ENCODE results near the gene TDRD9.

Gene TDRD9

GRCh38 chr14:104091927-104092771 lies 163.9 kb downstream of the TDRD9 start:
- no peak for DNase-seq (ENCODE audit: low read depth in 2 of 2)

DNA sequence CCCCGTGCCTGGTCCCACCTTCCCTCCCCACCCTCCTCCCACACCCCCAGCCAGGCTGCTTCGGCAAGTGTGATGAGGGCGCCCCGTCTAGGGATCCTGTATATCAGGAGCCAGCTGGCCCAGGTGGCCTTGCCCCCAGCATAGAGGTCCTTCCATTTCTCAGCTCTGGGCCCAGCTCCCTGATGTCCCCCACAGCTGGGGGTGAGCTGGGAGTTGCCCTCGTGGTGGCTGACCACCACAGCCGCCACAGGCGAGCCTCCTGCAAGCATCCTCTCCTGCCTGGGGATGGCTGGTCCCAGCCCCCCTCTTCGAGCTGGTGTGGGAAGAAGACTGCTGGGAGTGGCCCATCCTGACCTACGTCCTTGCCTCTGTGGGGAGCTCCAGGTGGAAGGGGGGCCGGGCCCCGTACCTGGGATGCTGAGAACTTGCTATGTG lies 164.7 kb downstream of the TDRD9 start:
- no peak for DNase-seq (ENCODE audit: low read depth in 2 of 2)

DNA sequence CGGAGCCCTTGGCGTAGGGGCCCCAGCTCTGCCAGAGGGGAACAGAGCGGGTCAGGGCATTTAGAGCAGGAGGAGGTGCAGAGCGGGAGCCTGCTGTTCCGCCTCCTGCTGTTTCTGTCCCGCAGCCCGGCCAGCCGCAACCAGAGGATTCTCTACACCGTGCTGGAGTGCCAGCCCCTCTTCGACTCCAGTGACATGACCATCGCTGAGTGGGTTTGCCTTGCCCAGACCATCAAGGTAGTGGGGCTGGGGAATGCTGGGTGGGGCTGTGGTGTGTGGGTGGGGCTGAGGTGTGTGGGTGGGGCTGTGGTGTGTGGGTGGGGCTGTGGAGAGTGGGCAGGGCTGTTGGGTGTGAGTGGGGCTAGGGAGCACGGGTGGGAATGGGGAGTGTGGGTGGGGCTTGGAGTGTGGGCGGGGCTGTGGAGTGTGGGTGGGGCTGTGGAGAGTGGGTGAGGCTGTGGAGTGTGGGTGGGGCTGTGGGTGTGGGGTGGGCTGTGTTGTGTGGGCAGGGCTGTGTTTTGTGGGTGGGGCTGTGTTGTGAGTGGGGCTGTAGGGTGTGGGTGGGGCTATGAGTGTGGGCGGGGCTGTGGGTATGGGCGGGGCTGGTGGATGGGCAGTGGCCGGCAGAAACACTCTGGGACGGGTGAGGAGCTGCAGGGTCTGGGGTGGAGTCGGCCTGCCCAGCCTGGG lies 165.3 kb downstream of the TDRD9 start:
- DNase-seq (ENCODE audit: low read depth in 2 of 2) = no peak

DNA sequence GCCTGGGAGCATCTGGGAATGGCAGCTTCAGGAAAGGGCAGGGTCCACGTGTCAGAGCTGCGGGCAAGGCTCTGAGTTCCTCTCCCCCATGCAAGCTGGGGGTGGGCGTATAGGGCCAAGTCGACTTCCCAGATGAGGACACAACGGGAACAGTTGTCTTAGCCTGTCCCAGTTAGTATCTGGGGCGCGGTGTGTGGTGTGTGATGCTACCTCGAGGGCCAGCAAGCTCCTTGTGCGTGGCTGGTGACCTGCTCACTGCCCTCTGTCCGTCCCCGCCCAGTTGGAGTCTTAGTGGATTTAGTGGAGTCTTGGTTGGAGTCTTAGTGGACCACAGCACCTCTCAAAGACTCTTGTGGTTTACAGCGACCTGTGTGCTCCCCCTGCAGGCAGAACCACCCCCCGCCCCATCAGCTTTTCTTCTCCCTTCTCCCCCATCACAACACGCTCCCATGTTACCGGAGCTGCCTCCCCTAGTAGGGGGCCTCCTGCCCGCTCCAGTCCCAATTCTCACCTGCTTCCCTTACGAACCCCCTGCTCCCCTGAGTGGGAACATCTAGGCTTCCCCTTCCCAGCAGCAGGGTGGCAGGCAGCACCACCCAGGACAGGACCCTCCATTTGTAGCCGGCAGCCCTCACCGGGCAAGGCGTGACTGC lies 165.9 kb downstream of the TDRD9 start:
- no peak for DNase-seq (ENCODE audit: low read depth in 2 of 2)

DNA sequence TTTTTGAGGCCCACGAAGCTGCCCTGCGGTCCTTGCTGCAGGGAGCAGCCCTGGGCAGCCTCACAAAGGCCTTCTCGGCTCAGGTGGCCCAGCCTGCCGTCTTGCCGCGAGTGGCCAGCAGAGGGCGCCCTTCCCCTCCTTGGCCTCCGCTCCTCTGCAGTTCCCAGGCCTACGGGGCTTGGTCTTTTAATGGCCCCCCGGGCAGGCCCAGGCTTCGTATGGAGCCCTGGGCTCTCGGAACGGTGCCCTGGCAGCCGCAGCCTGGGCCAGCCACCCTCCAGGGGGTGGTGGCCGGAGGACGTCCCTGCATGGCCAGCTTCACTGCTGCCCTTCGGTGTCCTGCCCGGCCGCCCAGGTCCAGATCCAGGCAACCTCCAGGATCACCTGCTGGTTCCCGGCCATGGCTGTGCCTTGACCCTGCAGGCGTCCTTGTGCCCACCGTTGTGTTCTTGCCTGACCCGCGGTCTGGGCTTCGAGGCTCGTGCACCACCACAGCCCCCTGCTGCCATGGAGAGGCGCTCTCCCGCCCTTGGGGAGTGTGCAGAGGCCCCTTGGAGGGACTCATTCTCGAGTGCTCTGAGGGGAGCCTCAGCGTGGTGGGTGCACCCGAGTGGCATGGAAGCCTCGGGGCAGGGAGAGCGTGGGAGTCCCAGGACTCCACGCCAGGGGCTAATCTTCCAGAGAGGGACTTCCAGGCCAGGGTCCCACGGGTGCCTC lies 166.6 kb downstream of the TDRD9 start:
- DNase-seq (ENCODE audit: low read depth in 2 of 2) = peak; percentile 41 to 56

DNA sequence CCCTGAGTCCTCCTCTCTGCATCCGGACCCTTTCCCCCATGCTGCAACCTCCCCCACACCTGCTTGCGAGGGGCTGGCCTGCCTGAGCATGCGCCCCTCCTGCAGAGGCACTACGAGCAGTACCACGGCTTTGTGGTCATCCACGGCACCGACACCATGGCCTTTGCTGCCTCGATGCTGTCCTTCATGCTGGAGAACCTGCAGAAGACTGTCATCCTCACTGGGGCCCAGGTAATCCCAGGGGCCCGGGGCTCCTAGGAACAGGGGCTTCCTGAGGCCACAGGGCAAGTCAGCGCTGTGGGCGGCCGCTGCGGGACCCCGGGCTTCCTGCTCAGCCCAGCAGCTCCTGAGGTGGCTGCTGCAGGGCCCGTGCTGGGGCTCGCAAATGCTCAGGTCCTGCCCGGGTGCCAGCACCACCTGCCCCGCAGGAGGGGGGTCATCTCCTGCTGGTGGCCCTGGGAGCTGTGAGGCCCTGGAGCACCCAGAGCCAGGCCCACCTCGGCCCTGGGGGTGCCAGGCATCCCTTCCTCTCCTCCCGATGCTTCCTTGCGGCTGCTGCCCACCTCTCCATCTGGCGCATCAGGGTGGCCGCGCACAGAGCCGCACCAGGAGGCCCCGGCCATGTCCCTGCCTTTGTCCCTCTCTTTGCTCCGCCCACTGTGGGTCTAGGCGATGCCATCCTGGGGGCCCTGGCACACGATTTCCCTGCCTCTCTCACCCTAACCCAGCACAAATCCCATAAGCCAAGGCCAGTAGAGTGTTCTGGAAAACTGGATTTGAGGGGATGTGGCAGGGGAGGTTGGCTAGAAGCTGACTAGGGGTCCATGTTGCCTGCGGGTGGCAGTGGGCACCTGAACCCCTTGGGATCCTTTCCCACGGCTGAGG lies 167.4 kb downstream of the TDRD9 start:
- DNase-seq (ENCODE audit: low read depth in 2 of 2) = no peak

- DNase-seq (ENCODE audit: low read depth in 2 of 2) = no peak
These were observed 168.1 kb downstream of the TDRD9 start for GRCh38 chr14:104096318-104096717.

- DNase-seq (ENCODE audit: low read depth in 2 of 2) = no peak
These were observed 168.8 kb downstream of the TDRD9 start for GRCh38 chr14:104096751-104097700.

DNA sequence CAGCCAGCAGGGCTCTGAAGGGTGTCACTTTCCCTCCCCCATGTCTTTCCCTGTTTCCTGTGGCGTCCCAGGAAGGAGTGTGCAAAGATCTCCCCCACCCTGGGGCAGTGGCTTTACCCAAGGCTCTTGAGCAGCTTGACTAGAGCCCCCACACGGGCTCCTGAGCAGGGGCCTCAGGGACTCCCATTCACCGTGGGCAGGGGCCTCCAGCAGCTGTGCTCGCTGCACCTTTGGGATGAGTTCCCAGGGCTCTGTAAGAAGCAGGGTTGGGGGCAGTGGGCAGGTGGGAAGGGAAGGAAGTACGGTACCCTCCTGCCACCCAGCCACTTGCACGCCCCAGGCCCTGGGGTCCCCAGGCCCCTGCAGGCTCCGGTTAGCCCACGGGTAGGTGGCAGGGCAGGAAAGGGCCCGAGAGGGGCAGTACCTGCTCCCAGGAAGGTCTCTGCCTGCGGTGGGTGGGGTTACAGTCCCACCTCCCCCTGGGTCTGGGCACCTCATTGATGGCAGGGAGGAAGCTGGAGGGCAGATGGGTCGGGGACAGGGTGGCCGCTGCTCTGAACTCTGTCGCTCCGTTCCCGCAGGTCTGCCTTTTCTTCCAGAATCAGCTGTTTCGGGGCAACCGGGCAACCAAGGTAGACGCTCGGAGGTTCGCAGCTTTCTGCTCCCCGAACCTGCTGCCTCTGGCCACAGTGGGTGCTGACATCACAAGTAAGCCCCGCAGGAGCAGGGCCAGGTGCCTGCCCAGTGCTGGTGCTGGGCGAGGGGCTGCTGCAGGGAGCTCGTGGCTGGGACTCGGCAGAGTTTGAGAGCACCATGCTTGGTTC lies 170.2 kb downstream of the TDRD9 start:
- no peak for DNase-seq (ENCODE audit: low read depth in 2 of 2)

DNA sequence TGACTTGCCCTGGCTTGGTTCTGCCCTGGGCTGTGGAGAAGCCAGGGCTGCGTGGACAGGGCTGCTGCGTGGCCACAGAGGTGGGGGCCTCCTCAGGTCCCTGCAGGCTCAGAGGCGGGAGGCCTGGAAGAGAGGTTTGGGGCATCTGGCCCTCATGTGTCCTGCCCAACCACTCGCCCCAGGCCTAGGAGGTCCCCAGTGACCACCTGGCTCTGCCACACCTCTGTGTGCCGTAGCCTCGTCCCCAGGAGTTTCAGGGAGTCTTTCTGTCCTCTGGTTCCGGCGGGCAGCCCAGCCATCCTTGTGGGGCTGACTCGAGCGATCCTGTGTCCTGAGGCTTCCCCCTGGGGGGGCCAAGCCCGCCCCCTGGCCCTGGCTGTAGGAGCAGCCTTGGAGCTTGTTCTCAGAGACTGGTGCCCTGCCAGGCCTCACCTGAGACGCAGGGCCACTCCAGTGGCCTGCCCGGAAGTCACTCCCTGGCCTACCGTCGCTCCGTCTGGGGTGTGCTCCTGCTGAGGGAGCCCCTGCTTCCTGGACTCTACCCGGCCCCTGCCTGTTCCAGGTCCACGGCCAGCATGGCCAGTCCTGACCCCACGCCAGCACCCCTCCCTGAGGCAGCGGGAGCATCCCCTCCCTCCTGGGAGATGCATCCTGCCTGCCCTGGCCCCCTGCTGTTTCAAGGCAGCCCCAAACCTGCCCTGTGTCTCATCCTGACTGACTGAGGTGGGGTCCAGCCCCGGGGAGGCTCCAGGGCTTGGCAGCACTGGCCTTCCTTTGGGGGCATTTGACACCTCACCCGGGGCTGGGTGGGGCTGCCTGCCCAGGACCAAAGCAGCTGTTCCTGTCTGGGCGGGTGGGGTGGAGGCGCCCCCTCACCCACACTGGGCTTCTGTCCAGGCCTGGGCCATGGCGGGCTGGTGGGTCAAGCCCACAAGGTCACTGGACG lies 171.1 kb downstream of the TDRD9 start:
- no peak for DNase-seq (ENCODE audit: low read depth in 2 of 2)

GRCh38 chr14:104100171-104101085 lies 172.2 kb downstream of the TDRD9 start:
- no peak for DNase-seq (ENCODE audit: low read depth in 2 of 2)

- DNase-seq (ENCODE audit: low read depth in 2 of 2) = no peak
These were observed 172.9 kb downstream of the TDRD9 start for GRCh38 chr14:104101086-104101621.

DNA sequence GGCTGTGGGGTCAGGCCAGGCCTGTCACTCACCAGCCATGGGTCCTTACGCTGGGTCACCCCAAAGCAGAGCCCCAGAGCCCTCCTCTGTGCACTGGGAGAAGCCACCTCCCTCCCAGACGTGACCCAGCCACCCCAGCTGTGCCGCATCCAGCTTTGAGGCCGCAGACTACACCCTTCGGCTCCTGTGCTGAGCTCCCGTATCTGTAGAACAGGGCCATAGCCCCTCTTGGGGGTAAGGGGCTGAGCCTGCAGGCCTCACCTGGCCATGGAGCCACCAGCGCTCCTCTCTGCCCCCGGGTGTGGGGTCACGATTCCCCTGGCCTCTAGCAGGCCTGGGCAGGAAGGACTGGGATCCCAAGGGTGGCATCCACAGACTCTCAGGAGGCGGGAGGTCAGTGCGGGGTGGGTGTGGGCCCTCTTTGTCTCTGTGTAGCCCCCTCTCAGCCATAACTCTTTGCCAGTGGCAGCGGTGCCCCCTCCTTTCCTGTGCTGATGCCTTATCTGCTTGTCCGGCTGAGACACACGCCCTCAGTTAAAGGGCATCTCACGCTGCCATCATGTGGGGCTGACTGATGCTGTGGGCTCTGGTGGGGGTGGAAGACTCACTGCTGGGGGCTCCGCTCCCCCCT lies 173.5 kb downstream of the TDRD9 start:
- no peak for DNase-seq (ENCODE audit: low read depth in 2 of 2)

Measured in stimulated activated CD8-positive, alpha-beta memory T cell treated with anti-CD3 and anti-CD28 coated beads, Interleukin-2, amount 100 ng/mL, for 1 hour (primary cell).